HG03045 (cell line): Measurements from ENCODE around the gene TIGIT.
"Not testable (repeated sequence)": the region's sequence is repeated elsewhere in the genome, so short reads cannot be mapped to it uniquely, and the experiment has no call there.

Experiments
- ATAC-seq: cut with Tn5 transposase; IDR thresholded peaks from one replicate; pipeline ENCODE4 v1.9.1; 2021; ENCODE audit warnings: mild to moderate bottlenecking, moderate library complexity; ENCODE audit not compliant: unreplicated experiment

Gene TIGIT

DNA sequence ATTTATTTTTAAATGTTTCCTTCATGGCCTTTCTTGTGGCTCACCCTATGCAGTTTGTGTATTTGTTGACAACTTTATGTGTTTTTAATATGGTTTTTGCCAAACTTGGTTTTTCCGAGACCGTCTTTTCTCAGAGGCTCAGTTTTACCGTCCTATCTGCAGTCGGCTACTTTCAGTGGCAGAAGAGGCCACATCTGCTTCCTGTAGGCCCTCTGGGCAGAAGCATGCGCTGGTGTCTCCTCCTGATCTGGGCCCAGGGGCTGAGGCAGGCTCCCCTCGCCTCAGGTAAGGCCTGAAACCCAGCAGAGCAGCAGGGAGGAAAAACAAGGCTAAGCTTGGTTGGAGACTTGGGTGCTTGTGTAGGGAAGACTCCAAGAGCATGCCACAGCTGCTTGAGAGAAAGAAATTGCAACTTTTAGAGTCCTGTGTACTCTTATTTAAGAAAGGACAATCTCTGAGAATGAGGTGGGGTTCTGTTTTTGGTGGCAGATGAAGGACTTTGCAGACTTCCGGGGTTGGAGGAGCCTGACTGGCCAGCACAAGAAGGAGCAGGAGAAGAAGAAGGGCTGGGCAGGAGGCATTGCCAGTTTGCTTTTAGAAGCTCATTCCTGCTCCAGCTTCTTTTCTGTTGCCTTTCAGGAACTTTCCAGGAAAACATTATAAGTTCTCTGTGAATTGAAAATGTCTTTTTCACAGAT is at the start of gene TIGIT:
Gene TIGIT (plus strand): TSS at position 191 of the 698 bp plus-strand sequence. CDS start 34 bp downstream, at position 225.
- ATAC-seq, result no peak

- no peak for ATAC-seq
Measured at GRCh38 chr3:114252954-114253353, 40.9 kb upstream of the TIGIT start.

GRCh38 chr3:114253505-114253904 is 40.3 kb upstream of the TIGIT start:
- no peak for ATAC-seq

DNA sequence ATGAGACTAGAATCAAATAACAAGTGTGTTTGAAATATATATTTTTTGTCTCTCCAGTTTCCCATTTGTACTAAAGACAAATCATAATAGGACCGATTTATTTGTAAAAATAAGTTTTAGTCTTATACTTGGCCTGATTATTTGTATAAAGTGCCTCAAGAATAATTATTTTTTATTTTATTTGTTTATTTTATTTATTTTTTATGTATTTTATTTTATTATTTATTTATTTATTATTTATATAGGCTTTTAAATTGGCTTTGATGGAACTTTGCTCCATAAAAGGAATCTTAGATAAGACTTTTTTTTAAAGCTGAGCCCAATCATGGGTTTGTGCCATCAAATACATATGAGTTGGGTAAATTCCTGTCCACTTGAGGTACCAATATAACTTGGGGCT is 34.3 kb upstream of the TIGIT start:
- ATAC-seq, result no peak

DNA sequence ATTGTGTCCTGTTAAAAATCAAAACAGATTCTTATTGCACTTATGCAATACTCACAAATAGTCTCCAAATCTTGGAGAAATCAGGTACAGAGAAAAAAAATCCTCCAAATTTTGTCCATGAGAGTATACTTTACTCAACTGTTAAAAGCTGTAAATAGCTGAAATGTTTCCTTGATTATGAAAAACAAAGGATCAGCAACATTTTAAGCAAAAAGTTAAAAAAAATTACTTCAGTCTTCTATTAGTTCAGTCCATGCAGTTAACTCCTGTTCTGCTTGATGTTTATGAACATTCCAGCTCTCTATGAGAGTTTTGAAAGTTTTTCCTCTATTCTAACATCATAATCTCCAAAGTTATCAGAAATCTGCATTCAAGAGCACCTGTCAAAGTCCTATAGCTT is 33.7 kb upstream of the TIGIT start:
- no peak for ATAC-seq

- ATAC-seq, result no peak
Measured at GRCh38 chr3:114270019-114270418, 23.8 kb upstream of the TIGIT start.

GRCh38 chr3:114272271-114272670 is 21.6 kb upstream of the TIGIT start:
- ATAC-seq, result no peak

DNA sequence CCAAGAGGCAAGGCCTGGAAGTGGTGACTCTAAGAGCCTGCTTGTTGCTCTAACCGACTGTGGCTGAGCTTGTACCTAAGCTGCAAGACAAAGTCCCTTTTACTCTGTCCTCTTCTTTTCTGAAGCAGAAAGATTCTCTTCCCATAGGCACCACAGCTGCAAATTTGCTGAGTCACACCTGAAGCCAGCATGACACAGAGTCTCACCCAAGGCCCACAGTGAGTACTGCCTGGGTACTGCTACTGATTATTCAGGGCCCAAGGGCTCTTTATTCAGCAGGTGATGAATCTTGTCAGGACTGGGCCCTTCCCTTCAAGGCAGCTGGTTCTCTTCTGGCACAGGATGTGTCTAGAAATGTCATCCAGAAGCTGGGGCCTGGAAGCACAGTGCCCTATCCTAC is 18.9 kb upstream of the TIGIT start:
- no peak for ATAC-seq

DNA sequence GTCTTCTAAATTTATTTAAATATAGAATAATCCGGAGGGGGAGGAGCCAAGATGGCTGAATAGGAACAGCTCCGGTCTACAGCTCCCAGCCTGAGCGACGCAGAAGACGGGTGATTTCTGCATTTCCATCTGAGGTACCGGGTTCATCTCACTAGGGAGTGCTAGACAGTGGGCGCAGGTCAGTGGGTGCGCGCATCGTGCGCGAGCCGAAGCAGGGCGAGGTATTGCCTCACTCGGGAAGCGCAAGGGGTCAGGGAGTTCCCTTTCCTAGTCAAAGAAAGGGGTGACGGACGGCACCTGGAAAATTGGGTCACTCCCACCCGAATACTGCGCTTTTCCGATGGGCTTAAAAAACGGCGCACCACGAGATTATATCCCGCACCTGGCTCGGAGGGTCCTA is 17.0 kb upstream of the TIGIT start:
- ATAC-seq, result not testable (repeated sequence)

DNA sequence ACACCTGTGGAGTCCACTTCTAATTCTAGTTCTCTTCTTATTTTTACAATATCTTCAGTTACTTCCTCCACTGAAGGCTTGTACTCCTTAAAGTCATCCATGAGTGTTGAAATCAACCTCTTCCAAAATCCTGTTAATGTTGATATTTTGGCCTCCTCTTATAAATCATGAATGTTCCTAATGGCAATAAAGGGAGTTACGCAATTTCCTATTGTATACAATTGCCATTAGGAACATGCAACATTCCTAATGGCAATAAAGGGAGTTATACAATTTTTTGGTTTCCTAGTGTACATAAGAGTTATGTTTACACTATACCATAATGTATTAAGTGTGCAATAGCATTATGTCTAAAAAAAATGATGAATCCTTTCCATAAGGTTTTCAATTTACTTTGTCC is 9.2 kb upstream of the TIGIT start:
- no peak for ATAC-seq

DNA sequence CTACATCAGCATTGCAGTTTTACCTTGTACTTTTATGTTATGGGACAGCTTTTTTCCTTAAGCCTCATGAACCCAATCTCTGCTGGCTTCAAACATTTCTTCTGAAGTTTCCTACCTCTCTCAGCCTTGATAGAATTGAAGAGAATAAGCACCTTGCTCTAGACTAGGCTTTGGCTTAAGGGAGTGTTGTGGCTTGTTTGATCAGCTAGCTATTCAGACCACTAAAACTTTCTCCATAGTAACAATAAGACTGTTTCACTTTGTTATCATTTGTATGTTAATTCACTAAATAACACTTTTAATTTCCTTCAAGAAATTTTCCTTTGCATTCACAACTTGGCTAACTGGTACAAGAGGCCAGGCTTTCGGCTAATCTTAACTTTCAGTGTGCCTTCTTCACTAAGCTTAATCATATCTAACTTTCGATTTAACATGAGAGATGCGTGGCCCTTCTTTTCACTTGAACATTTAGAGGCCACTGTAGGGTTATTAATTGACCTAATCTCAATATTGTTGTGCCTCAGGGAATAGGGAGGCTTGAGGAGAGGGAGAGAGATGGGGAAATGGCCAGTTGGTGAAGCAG is 8.1 kb upstream of the TIGIT start:
- no peak for ATAC-seq

DNA sequence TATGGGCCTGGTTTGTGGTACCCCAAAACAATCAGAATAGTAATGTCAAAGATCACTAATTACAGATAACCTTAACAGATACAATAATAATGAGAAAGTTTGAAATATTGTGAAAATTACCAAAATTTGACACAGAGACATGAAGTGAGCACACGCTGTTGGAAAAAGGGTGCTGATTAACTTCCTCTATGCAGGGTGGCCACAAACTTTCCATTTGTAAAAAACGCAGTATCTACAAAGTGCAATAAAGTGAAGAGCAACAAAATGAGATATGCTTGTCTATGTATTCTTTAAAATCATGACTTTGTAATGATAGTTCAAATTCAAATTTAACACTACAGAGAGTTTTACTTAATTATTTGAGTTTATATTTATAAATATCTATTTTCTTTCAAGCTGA is 7.6 kb upstream of the TIGIT start:
- no peak for ATAC-seq

- peak; percentile 93 for ATAC-seq
Measured at GRCh38 chr3:114290911-114291901, 2.6 kb upstream of the TIGIT start.

- ATAC-seq, result no peak
Measured at GRCh38 chr3:114294940-114295480, 1.2 kb downstream of the TIGIT start.

DNA sequence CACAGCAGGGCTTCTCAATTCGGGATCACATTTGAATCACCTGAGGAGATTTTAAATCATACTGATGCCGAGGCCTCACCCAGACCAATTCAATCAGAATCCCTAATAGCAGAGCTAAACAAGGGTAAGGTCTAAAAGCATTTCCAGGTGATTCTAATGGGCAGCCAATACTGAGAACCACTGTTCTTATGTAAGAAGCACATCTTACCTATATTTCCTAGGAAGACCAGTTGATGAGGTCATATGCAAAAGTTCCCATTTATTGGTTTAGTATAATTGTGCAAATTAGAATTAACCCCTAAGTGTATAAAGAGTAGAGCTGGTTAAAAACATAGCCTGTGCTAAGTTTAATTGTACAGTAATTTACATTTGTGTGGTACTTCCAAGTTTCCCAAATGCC is 2.1 kb downstream of the TIGIT start:
- no peak for ATAC-seq

GRCh38 chr3:114299421-114299820 is 5.6 kb downstream of the TIGIT start:
- ATAC-seq, result no peak

DNA sequence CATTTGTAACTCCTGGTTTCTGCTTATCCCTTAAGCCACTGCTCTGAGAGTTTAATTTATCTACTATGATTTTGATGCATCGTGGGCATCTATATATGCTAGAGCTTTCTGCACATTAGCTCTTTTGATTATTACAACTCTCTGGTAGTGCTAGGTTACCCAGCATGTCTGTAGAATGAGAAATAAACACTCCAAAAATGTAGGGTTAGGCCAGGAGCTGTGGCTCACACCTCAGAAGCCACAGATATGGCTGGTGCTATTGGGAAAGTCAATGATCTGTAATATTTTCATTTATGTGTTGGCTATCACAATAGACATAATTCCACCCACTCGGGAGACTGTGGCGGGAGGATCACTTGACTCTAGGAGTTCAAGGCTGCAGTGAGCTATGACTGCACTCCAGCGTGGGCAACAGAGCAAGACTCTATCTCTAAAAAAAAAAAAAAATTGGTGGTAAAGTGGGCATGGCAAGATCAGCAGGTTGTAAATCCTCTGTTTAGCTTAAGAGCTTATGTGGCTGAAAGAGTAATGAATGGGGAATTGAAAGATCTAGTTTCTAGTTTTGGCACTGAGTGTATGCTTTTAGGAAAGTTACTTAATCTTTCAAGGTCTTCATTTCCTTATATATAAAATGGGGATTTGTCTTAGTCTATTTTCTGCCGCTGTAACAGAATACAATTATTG is 6.3 kb downstream of the TIGIT start:
- ATAC-seq, result no peak

GRCh38 chr3:114307222-114307830 is 13.5 kb downstream of the TIGIT start:
- ATAC-seq, result peak; percentile 50

DNA sequence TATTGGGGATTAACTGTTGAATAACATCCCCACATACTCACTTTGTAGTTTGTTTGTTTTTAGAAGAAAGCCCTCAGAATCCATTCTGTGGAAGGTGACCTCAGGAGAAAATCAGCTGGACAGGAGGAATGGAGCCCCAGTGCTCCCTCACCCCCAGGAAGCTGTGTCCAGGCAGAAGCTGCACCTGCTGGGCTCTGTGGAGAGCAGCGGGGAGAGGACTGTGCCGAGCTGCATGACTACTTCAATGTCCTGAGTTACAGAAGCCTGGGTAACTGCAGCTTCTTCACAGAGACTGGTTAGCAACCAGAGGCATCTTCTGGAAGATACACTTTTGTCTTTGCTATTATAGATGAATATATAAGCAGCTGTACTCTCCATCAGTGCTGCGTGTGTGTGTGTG is 14.0 kb downstream of the TIGIT start:
- ATAC-seq, result no peak

GRCh38 chr3:114308377-114308776 is 14.5 kb downstream of the TIGIT start:
- ATAC-seq, result peak; percentile 8
